GM21390 (cell line): ENCODE results near the gene C3orf70.

Experiments
- ATAC-seq: cut with Tn5 transposase; IDR thresholded peaks from one replicate; pipeline ENCODE4 v1.9.1; 2021; ENCODE audit not compliant: unreplicated experiment

The C3orf70 gene

GRCh38 chr3:185056908-185057307, 96.0 kb downstream of the C3orf70 start:
- no peak for ATAC-seq

GRCh38 chr3:185052631-185053030, 100.2 kb downstream of the C3orf70 start:
- no peak for ATAC-seq

- no peak for ATAC-seq
Observed at GRCh38 chr3:185051801-185052200, 101.1 kb downstream of the C3orf70 start.

GRCh38 chr3:185049710-185050109, 103.2 kb downstream of the C3orf70 start:
- ATAC-seq, result no peak

- no peak for ATAC-seq
Observed at GRCh38 chr3:185046603-185047002, 106.3 kb downstream of the C3orf70 start.

- no peak for ATAC-seq
Observed at GRCh38 chr3:185046164-185046515, 106.7 kb downstream of the C3orf70 start.

- ATAC-seq, result no peak
Observed at GRCh38 chr3:185042312-185043050, 110.4 kb downstream of the C3orf70 start.

GRCh38 chr3:185041540-185041939, 111.3 kb downstream of the C3orf70 start:
- ATAC-seq, result no peak

- ATAC-seq, result no peak
Observed at GRCh38 chr3:185040425-185040824, 112.4 kb downstream of the C3orf70 start.

- ATAC-seq, result no peak
Observed at GRCh38 chr3:185037801-185038200, 115.1 kb downstream of the C3orf70 start.

GRCh38 chr3:185030951-185031350, 121.9 kb downstream of the C3orf70 start:
- no peak for ATAC-seq

- ATAC-seq, result no peak
Observed at GRCh38 chr3:185030399-185030798, 122.5 kb downstream of the C3orf70 start.

- ATAC-seq, result no peak
Observed at GRCh38 chr3:185029086-185029485, 123.8 kb downstream of the C3orf70 start.

GRCh38 chr3:185028121-185028520, 124.7 kb downstream of the C3orf70 start:
- no peak for ATAC-seq
